Lower leg skin (tissue), 4 donors: ENCODE measurements around the gene ROBO1. TPM values are rescaled to one million over a fixed set of nuclear protein-coding genes. Genes with fewer than 3 reads are reported as not detected.

ENCODE experiments used
- DNase-seq, 2 donors: peaks; one replicate each; pipeline ENCODE4 v3.0.0-alpha.2; 2019; ENCODE audit warnings: low spot score in 2 of 2
- H3K4me3 ChIP-seq: fragments of 200-600 bp; sonication (generic); 2 replicates; pipeline ENCODE4 v1.5.1; 2017; ENCODE audit warnings: mild to moderate bottlenecking, low read depth; ENCODE audit not compliant: poor library complexity, severe bottlenecking
- POLR2A ChIP-seq, 2 donors: fragments of 450-650 bp; IDR thresholded peaks; one replicate each; pipeline ENCODE4 v1.6.1; 2016 to 2017; ENCODE audit warnings: antibody characterized with exemption in 2 of 2, mild to moderate bottlenecking in 1 of 2, moderate library complexity in 1 of 2
- WGBS, 2 donors: methylation state at CpG; one replicate each; pipeline ENCODE4 v1.1.5; 2018; 5-methylcytosine and 5-hydroxymethylcytosine counted together
- intact Hi-C: fragments of 100-400 bp; cut with DNase I; formaldehyde crosslinking; loops from one replicate; pipeline ENCODE4 v1.15.0; 2023; ENCODE audit warnings: low total_unique reads
- total RNA-seq, 4 donors: library from RNA; depleted of rRNA; stranded (reverse); fragments of >200 nt; gene quantifications; one replicate each; pipeline ENCODE4 v1.1.0, GENCODE V29; 2016
- TF ChIP-seq, protein P1 (sequence below), 3 donors: fragments of 450-650 bp; IDR thresholded peaks; one replicate each; pipeline ENCODE4 v1.5.1; 2016; ENCODE audit warnings: antibody characterized with exemption in 3 of 3, mild to moderate bottlenecking in 3 of 3, moderate library complexity in 2 of 3

Gene ROBO1
- total RNA-seq, 4 donors from 2014 or later, result 26.3 to 60.0 (median 51.0) TPM

DNA sequence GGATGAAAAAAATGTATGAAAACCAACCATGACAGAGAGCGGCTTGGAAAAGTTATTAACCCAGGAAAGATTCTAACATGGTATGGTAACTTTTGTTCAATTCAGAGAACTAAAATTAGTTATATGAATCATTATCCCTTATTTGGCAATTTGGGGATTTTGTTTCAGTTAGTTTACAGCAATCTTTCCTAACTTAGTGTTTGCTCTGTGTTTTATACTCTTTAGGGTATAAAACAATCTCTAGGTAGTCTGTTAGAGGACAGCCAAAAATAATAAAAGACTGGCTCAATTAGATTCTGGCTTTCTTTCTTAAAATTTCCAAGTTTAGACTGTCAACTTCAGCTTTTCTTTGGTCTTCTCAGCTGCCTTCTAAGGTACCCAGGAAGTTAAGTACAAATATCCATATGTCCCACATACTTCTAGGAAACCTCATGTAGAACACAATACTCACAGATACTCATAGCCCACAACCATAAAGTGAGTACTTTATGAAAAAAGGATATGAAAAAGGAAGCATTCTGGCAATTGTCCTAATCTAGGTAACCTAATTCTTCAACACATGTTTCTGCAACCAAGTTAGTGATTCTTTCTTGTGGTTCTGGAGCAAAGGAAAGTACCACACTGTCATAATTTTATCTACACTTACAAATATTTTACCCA lies 849.3 kb downstream of the ROBO1 start:
- no peak for DNase-seq
- 85 to 88% methylated on average over 1 of the region's 1 CpG for WGBS, 2 donors
- no peak overlapping the region for H3K4me3 ChIP-seq
- intact Hi-C loops, result no loop called here
- no peak for TF ChIP-seq POLR2A (IDR thresholded peaks at IDR 0.05)
- TF ChIP-seq, protein P1, sequence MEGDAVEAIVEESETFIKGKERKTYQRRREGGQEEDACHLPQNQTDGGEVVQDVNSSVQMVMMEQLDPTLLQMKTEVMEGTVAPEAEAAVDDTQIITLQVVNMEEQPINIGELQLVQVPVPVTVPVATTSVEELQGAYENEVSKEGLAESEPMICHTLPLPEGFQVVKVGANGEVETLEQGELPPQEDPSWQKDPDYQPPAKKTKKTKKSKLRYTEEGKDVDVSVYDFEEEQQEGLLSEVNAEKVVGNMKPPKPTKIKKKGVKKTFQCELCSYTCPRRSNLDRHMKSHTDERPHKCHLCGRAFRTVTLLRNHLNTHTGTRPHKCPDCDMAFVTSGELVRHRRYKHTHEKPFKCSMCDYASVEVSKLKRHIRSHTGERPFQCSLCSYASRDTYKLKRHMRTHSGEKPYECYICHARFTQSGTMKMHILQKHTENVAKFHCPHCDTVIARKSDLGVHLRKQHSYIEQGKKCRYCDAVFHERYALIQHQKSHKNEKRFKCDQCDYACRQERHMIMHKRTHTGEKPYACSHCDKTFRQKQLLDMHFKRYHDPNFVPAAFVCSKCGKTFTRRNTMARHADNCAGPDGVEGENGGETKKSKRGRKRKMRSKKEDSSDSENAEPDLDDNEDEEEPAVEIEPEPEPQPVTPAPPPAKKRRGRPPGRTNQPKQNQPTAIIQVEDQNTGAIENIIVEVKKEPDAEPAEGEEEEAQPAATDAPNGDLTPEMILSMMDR (IDR thresholded peaks at IDR 0.05), result no peak

DNA sequence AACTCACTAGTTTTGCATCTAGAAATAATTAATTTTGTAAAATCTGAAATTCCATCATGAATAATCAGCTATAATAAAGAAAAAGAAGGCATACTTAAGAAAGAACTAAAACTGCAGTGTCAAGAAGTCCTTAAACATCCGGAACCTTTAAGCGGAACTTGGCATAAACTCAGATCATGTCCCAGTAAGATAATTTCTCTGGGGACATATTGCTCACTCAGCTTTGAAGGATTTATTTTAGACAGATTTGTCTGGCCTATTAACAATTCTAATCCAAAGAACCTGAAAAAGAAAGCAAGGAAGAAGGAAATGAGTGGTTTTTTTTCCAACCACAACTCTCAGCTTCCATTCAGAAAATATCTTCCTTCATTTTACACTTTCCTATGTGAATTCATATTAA lies 850.3 kb downstream of the ROBO1 start:
- H3K4me3 ChIP-seq, result no peak overlapping the region
- WGBS, 2 donors, result 45 to 73% methylated on average over 2 of the region's 2 CpGs
- TF ChIP-seq, protein P1 (IDR thresholded peaks at IDR 0.05), result no peak
- no peak for TF ChIP-seq POLR2A (IDR thresholded peaks at IDR 0.05)
- intact Hi-C loops, result no loop called here
- no peak for DNase-seq

DNA sequence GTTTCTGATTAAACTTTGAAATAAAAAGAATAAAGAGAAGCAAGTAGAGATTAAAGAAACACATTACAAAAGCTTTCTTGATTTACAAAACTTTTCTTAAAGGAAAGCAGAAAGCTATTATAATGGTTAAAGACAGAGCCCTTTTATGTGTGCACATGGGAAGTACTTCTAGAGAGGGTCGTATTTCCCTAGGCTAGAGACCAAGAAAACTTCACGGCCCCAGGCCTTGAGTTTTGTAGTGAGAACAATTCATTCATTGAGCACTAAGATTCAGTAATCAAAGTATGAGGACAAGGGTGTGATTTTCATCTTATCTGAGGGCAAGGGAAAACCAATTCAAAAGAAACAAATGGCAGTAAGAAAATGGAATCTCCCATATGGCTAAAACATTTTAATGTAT lies 854.1 kb downstream of the ROBO1 start:
- no peak for TF ChIP-seq POLR2A (IDR thresholded peaks at IDR 0.05)
- TF ChIP-seq, protein P1 (IDR thresholded peaks at IDR 0.05), result no peak
- intact Hi-C loops, result no loop called here
- H3K4me3 ChIP-seq, result no peak overlapping the region
- 64 to 66% methylated on average over 2 of the region's 2 CpGs for WGBS, 2 donors
- DNase-seq, result no peak

DNA sequence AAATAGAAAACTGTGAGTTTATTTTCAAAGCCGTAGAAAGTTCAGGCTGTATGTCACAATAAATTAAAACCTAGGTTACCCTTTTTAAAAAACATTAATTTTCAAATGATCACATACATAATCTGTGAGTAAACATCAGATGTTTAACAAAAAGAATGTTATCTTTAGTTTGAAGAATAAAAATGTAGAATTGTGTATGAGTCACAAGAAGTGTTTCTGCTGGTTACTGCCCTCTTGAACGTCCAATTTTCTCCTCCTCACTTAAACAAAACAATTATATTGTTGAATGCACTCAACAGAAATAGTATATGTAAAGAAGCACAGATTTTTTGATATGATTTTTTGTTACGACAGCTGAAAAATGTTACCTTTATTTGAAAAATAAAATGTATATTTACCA lies 855.1 kb downstream of the ROBO1 start:
- 87 to 88% methylated on average over 3 of the region's 3 CpGs for WGBS, 2 donors
- H3K4me3 ChIP-seq, result no peak overlapping the region
- no peak for TF ChIP-seq POLR2A (IDR thresholded peaks at IDR 0.05)
- TF ChIP-seq, protein P1 (IDR thresholded peaks at IDR 0.05), result no peak
- DNase-seq, result no peak
- intact Hi-C loops, result no loop called here

DNA sequence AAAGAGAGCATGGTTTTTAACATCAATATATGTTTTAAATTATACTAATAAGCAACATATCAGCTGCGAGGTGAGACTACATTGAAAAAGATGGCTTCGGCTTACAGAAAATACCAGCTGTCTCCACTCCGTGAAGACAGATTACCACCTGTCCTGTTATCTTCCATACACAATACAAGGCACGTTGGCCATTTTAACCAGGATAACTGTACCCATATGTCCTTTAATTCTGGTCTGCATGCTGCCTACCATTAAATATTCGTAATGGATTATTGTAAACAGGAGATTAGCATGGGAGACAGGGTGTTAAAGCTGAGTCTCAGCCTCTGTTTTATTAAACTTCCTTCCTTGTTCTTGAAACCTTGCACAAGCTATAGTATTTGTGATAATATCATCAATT lies 855.5 kb downstream of the ROBO1 start:
- WGBS, 2 donors, result 80 to 82% methylated on average over 5 of the region's 5 CpGs

More for the DNA sequence above, 855.5 kb downstream of the ROBO1 start:
- TF ChIP-seq, protein P1 (IDR thresholded peaks at IDR 0.05), result no peak
- no peak for TF ChIP-seq POLR2A (IDR thresholded peaks at IDR 0.05)
- H3K4me3 ChIP-seq, result no peak overlapping the region
- intact Hi-C loops, result no loop called here
- no peak for DNase-seq
